Liver (tissue), 9 donors: ENCODE data around the gene PSPN. TPM values are rescaled to one million over a fixed set of nuclear protein-coding genes. Genes with fewer than 3 reads are reported as not detected.

ENCODE experiments used
- DNase-seq: peaks from one replicate; pipeline ENCODE4 v3.0.0-alpha.2; 2017; ENCODE audit warnings: low spot score
- H3K27ac ChIP-seq, 2 donors: one replicate each; pipeline ENCODE4 v1.7.0; 2013; ENCODE audit warnings: inconsistent platforms in 2 of 2, low read length in 2 of 2, control low read depth in 1 of 2, low read depth in 1 of 2, mild to moderate bottlenecking in 1 of 2
- H3K27me3 ChIP-seq, 4 donors: one replicate each; pipeline versions ENCODE4 v1.6.1 to v1.7.0; 2013; ENCODE audit warnings: low read length in 3 of 4, inconsistent platforms in 1 of 4, mild to moderate bottlenecking in 1 of 4, moderate library complexity in 1 of 4; ENCODE audit not compliant: control insufficient read depth in 4 of 4, insufficient read depth in 4 of 4
- H3K36me3 ChIP-seq, 4 donors: one replicate each; pipeline versions ENCODE4 v1.6.1 to v1.7.0; 2013; ENCODE audit warnings: low read length in 3 of 4, mild to moderate bottlenecking in 3 of 4, low read depth in 1 of 4, moderate library complexity in 1 of 4; ENCODE audit not compliant: control insufficient read depth in 4 of 4, insufficient read depth in 3 of 4
- H3K4me1 ChIP-seq, 4 donors: one replicate each; pipeline versions ENCODE4 v1.6.1 to v1.7.0; 2013; ENCODE audit warnings: low read length in 3 of 4, mild to moderate bottlenecking in 3 of 4, moderate library complexity in 1 of 4; ENCODE audit not compliant: control insufficient read depth in 4 of 4, insufficient read depth in 4 of 4
- H3K4me3 ChIP-seq, 3 donors: one replicate each; pipeline versions ENCODE4 v1.6.1 to v1.7.0; 2013; ENCODE audit warnings: low read length in 3 of 3, control low read depth in 1 of 3, low read depth in 1 of 3, mild to moderate bottlenecking in 1 of 3
- H3K9ac ChIP-seq, 2 donors: one replicate each; pipeline ENCODE4 v1.7.0; 2013; ENCODE audit warnings: low read length in 2 of 2, mild to moderate bottlenecking in 2 of 2, moderate library complexity in 2 of 2, control low read depth in 1 of 2, low read depth in 1 of 2
- H3K9me3 ChIP-seq, 4 donors: one replicate each; pipeline versions ENCODE4 v1.6.1 to v1.7.0; 2013; ENCODE audit warnings: low read length in 3 of 4; ENCODE audit not compliant: control insufficient read depth in 4 of 4
- FOXA1 ChIP-seq: IDR thresholded peaks from 2 replicates; pipeline ENCODE4 v1.6.1; 2016; ENCODE audit warnings: antibody characterized with exemption
- FOXA2 ChIP-seq: IDR thresholded peaks from 2 replicates; pipeline ENCODE4 v1.6.1; 2016; ENCODE audit warnings: antibody characterized with exemption
- GABPA ChIP-seq, 2 donors: IDR thresholded peaks in 1 of 2; conservative IDR thresholded peaks in 1 of 2; 2 replicates each; pipeline ENCODE4 v1.6.1; 2016; ENCODE audit warnings: antibody characterized with exemption in 2 of 2, mild to moderate bottlenecking in 1 of 2, moderate library complexity in 1 of 2
- HNF4A ChIP-seq, 2 donors: conservative IDR thresholded peaks; 2 replicates each; pipeline ENCODE4 v1.6.1; 2016; ENCODE audit warnings: antibody characterized with exemption in 2 of 2, mild to moderate bottlenecking in 2 of 2
- JUND ChIP-seq, 2 donors: IDR thresholded peaks; 2 replicates each; pipeline ENCODE4 v1.6.1; 2016; ENCODE audit warnings: antibody characterized with exemption in 2 of 2
- NR2F2 ChIP-seq: IDR thresholded peaks from 2 replicates; pipeline ENCODE4 v1.6.1; 2016; ENCODE audit warnings: antibody characterized with exemption
- RAD21 ChIP-seq, 2 donors: IDR thresholded peaks; 2 replicates each; pipeline ENCODE4 v1.6.1; 2016; ENCODE audit warnings: antibody characterized with exemption in 2 of 2, mild to moderate bottlenecking in 2 of 2
- SP1 ChIP-seq: IDR thresholded peaks from 2 replicates; pipeline ENCODE4 v1.6.1; 2018; ENCODE audit warnings: antibody characterized with exemption, mild to moderate bottlenecking
- TAF1 ChIP-seq: conservative IDR thresholded peaks from 2 replicates; pipeline ENCODE4 v1.6.1; 2016; ENCODE audit warnings: antibody characterized with exemption, mild to moderate bottlenecking
- WGBS: extraction: QIAGEN DNeasy Blood & Tissue Kit; methylation state at CpG from one replicate; pipeline ENCODE4 v1.1.7; 2013; 5-methylcytosine and 5-hydroxymethylcytosine counted together
- polyA plus RNA-seq, 2 donors: library from polyadenylated mRNA; stranded (reverse) in 1 of 2; unstranded in 1 of 2; fragments of 200-250 nt in 1 of 2; fragments of >200 nt in 1 of 2; fragmentation: Nextera tagmentation in 1 of 2; extraction: Ambion mirVana in 1 of 2; gene quantifications; one replicate each; pipeline versions ENCODE4 v1.2.1 to v1.2.3, GENCODE V29; 2013 to 2015
- total RNA-seq, 2 donors: library from RNA; depleted of rRNA; stranded (reverse); fragments of >200 nt; gene quantifications; one replicate each; pipeline ENCODE4 v1.2.3, GENCODE V29; 2014
- TF ChIP-seq, protein P1 (sequence below): fragments of 150-350 bp; IDR thresholded peaks from 2 replicates; pipeline ENCODE4 v1.5.1; 2017; ENCODE audit warnings: improper control_type of control experiment, low read depth, low read length; ENCODE audit not compliant: missing input control
- TF ChIP-seq, protein P2 (sequence below): IDR thresholded peaks from 2 replicates; pipeline ENCODE4 v1.6.1; 2016; ENCODE audit warnings: antibody characterized with exemption
- TF ChIP-seq, protein P3 (sequence below): IDR thresholded peaks from 2 replicates; pipeline ENCODE4 v1.6.1; 2016; ENCODE audit warnings: antibody characterized with exemption
- TF ChIP-seq, protein P4 (sequence below): IDR thresholded peaks from 2 replicates; pipeline ENCODE4 v1.6.1; 2016; ENCODE audit warnings: antibody characterized with exemption
- TF ChIP-seq, protein P5 (sequence below): IDR thresholded peaks from 2 replicates; pipeline ENCODE4 v1.6.1; 2016; ENCODE audit warnings: antibody characterized with exemption, mild to moderate bottlenecking
- donor health status: healthy.
- donor health status: healthy.
- donor health status: healthy.
- donor health status: healthy.
- donor health status: healthy.

PSPN gene, protein sequence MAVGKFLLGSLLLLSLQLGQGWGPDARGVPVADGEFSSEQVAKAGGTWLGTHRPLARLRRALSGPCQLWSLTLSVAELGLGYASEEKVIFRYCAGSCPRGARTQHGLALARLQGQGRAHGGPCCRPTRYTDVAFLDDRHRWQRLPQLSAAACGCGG
- under 1 TPM; 0.61 to 0.75 TPM for total RNA-seq
- polyA plus RNA-seq = under 1 TPM; 0.51 to 0.63 TPM

DNA sequence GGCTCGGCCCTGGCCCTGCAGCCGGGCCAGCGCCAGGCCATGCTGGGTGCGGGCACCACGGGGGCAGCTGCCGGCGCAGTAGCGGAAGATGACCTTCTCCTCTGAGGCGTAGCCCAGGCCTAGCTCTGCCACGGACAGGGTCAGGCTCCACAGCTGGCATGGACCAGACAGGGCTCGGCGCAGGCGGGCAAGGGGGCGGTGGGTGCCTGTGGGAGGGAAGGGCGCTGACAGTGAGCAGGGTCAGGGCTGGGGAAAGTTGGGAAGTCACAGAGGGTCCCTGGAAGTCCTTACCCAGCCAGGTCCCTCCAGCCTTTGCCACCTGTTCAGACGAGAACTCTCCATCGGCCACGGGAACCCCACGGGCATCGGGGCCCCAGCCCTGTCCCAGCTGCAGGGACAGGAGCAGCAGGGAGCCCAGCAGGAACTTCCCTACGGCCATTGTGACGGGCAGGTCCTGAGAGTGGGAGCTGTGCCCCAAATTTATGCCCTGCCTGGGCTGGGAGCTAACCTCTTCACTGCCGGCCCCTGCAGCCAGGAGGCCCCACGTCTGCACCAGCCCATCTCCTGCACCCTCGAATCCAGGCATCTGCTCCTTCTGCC, at the start of gene PSPN:
PSPN (minus strand) TSS at position 523 of the 600 bp plus-strand sequence; CDS start at position 439, 84 bp downstream.
- DNase-seq = no peak
- H3K4me3 ChIP-seq = no peak within 1 kb of the TSS
- H3K36me3 ChIP-seq = peaks cover 11 to 17% (median 15%) of the 10 kb centered on the region in 4 donors
- no peak within 1 kb of the TSS for H3K27ac ChIP-seq
- H3K27me3 ChIP-seq = no peaks in the 10 kb centered on the region
- no peaks in the 10 kb centered on the region for H3K9me3 ChIP-seq
- TF ChIP-seq, protein P1, sequence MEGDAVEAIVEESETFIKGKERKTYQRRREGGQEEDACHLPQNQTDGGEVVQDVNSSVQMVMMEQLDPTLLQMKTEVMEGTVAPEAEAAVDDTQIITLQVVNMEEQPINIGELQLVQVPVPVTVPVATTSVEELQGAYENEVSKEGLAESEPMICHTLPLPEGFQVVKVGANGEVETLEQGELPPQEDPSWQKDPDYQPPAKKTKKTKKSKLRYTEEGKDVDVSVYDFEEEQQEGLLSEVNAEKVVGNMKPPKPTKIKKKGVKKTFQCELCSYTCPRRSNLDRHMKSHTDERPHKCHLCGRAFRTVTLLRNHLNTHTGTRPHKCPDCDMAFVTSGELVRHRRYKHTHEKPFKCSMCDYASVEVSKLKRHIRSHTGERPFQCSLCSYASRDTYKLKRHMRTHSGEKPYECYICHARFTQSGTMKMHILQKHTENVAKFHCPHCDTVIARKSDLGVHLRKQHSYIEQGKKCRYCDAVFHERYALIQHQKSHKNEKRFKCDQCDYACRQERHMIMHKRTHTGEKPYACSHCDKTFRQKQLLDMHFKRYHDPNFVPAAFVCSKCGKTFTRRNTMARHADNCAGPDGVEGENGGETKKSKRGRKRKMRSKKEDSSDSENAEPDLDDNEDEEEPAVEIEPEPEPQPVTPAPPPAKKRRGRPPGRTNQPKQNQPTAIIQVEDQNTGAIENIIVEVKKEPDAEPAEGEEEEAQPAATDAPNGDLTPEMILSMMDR = no peak
- TF ChIP-seq, protein P2, sequence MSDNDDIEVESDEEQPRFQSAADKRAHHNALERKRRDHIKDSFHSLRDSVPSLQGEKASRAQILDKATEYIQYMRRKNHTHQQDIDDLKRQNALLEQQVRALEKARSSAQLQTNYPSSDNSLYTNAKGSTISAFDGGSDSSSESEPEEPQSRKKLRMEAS = no peak
- TF ChIP-seq SP1 = no peak
- TF ChIP-seq, protein P3, sequence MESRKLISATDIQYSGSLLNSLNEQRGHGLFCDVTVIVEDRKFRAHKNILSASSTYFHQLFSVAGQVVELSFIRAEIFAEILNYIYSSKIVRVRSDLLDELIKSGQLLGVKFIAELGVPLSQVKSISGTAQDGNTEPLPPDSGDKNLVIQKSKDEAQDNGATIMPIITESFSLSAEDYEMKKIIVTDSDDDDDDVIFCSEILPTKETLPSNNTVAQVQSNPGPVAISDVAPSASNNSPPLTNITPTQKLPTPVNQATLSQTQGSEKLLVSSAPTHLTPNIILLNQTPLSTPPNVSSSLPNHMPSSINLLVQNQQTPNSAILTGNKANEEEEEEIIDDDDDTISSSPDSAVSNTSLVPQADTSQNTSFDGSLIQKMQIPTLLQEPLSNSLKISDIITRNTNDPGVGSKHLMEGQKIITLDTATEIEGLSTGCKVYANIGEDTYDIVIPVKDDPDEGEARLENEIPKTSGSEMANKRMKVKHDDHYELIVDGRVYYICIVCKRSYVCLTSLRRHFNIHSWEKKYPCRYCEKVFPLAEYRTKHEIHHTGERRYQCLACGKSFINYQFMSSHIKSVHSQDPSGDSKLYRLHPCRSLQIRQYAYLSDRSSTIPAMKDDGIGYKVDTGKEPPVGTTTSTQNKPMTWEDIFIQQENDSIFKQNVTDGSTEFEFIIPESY = no peak
- no peak for TF ChIP-seq NR2F2
- TF ChIP-seq, protein P4, sequence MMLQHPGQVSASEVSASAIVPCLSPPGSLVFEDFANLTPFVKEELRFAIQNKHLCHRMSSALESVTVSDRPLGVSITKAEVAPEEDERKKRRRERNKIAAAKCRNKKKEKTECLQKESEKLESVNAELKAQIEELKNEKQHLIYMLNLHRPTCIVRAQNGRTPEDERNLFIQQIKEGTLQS = no peak
- TF ChIP-seq FOXA1 = no peak
- TF ChIP-seq FOXA2 = no peak
- TF ChIP-seq HNF4A (conservative IDR thresholded peaks at IDR 0.05) = no peak
- no peak within 1 kb of the TSS for H3K9ac ChIP-seq
- H3K4me1 ChIP-seq = peaks cover 2 to 14% (median 4%) of the 10 kb centered on the region in 4 donors
- WGBS = 91% methylated on average over 25 of the region's 25 CpGs

DNA sequence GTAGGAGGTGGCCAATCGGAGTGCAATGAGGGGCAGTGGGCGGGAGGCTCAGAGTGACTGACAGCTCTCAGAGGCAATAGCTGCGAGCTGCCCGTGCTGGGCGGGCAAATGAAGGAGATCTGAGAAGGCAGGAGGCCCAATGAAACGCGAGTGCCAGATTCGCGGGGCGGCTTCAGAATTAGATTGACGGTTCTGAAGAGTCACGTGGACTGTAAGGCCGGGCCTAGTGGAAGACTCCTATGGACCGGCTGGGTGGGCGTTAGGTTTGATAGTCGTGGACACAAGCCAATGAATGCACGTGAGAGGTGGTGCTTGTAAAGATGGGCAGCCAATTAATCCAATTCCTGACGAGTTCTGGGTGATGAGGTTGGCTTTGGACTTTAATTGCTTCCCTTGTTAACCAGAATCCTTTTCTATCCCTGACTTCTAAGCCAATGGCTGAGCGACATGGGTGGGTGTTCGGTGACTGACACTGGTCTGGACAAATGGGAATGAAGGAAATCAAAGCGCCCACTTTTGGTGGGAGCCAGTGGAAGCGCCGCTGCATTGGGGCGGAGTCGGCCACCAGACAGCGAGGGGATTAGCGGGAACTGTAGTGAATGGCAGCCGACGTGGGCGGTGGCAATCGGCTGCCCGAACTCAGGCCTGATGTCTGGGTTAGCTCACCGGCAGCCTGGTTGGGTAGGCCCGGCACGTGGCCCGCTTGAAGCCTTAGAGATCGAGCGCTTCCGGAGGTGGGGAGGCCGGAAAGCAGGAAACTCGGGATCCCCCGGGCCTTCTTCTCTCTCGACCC, 49.4 kb upstream of the PSPN start:
- peak overlapping the region; percentile 47 to 75 for H3K27ac ChIP-seq
- WGBS = 10% methylated on average over 43 of the region's 43 CpGs
- no peak overlapping the region for H3K9ac ChIP-seq
- peaks cover 4 to 15% (median 8%) of the 10 kb centered on the region in 4 donors for H3K36me3 ChIP-seq
- DNase-seq = peak; percentile 98
- H3K9me3 ChIP-seq = no peaks in the 10 kb centered on the region
- peaks cover 1 to 32% (median 20%) of the 10 kb centered on the region in 4 donors for H3K4me1 ChIP-seq
- no peaks in the 10 kb centered on the region for H3K27me3 ChIP-seq
- peak overlapping the region in 2 of 3 donors; percentile 7 to 42 for H3K4me3 ChIP-seq
- TF ChIP-seq, protein P5, sequence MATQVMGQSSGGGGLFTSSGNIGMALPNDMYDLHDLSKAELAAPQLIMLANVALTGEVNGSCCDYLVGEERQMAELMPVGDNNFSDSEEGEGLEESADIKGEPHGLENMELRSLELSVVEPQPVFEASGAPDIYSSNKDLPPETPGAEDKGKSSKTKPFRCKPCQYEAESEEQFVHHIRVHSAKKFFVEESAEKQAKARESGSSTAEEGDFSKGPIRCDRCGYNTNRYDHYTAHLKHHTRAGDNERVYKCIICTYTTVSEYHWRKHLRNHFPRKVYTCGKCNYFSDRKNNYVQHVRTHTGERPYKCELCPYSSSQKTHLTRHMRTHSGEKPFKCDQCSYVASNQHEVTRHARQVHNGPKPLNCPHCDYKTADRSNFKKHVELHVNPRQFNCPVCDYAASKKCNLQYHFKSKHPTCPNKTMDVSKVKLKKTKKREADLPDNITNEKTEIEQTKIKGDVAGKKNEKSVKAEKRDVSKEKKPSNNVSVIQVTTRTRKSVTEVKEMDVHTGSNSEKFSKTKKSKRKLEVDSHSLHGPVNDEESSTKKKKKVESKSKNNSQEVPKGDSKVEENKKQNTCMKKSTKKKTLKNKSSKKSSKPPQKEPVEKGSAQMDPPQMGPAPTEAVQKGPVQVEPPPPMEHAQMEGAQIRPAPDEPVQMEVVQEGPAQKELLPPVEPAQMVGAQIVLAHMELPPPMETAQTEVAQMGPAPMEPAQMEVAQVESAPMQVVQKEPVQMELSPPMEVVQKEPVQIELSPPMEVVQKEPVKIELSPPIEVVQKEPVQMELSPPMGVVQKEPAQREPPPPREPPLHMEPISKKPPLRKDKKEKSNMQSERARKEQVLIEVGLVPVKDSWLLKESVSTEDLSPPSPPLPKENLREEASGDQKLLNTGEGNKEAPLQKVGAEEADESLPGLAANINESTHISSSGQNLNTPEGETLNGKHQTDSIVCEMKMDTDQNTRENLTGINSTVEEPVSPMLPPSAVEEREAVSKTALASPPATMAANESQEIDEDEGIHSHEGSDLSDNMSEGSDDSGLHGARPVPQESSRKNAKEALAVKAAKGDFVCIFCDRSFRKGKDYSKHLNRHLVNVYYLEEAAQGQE = no peak
- TF ChIP-seq JUND (IDR thresholded peaks at IDR 0.05) = no peak
- TF ChIP-seq HNF4A (conservative IDR thresholded peaks at IDR 0.05) = peak; percentile 62 to 78
- peak; percentile 57 to 78 for TF ChIP-seq GABPA (IDR thresholded peaks at IDR 0.05 in 1 of 2, conservative IDR thresholded peaks at IDR 0.05 in 1 of 2)
- TF ChIP-seq FOXA2 = no peak
- TF ChIP-seq, protein P2 = peak; percentile 95
- no peak for TF ChIP-seq RAD21 (IDR thresholded peaks at IDR 0.05)
- TF ChIP-seq TAF1 = no peak
- TF ChIP-seq NR2F2 = peak; percentile 61
- TF ChIP-seq, protein P1 = no peak
- peak; percentile 100 for TF ChIP-seq SP1
- TF ChIP-seq, protein P3 = no peak
